ENCODE results near the gene GM2A.

GRCh38 chr5:151225475-151225874 is 27.5 kb upstream of the GM2A start:
- TF ChIP-seq, protein P1, sequence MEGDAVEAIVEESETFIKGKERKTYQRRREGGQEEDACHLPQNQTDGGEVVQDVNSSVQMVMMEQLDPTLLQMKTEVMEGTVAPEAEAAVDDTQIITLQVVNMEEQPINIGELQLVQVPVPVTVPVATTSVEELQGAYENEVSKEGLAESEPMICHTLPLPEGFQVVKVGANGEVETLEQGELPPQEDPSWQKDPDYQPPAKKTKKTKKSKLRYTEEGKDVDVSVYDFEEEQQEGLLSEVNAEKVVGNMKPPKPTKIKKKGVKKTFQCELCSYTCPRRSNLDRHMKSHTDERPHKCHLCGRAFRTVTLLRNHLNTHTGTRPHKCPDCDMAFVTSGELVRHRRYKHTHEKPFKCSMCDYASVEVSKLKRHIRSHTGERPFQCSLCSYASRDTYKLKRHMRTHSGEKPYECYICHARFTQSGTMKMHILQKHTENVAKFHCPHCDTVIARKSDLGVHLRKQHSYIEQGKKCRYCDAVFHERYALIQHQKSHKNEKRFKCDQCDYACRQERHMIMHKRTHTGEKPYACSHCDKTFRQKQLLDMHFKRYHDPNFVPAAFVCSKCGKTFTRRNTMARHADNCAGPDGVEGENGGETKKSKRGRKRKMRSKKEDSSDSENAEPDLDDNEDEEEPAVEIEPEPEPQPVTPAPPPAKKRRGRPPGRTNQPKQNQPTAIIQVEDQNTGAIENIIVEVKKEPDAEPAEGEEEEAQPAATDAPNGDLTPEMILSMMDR (IDR thresholded peaks at IDR 0.05), result no peak
- TF ChIP-seq POLR2AphosphoS5 (IDR thresholded peaks at IDR 0.05) (no peak), EP300 (IDR thresholded peaks at IDR 0.05) (no peak)

Data from upper lobe of left lung (tissue), 4 donors.